ENCODE data around the gene ZNF124.
A peak's percentile ranks its signal among the peaks of the same experiment; 100 is the strongest.
"Not testable (repeated sequence)": the region's sequence is repeated elsewhere in the genome, so short reads cannot be mapped to it uniquely, and the experiment has no call there.

ZNF124 gene

GRCh38 chr1:247171875-247172563 lies at the start of gene ZNF124:
Gene ZNF124, minus strand, starts transcription at chr1:247172020. Its CDS starts 143 bp downstream, at chr1:247171877.
- H3K27me3 ChIP-seq (ENCODE audit: insufficient read depth, low read length); H3K9ac ChIP-seq (ENCODE audit: low read depth, low read length); H3K4me1 ChIP-seq (ENCODE audit: insufficient read depth, low read length); H3K4me3 ChIP-seq (ENCODE audit: low read length); H3K9me3 ChIP-seq (ENCODE audit: insufficient read depth, low read depth, low read length); H3K36me3 ChIP-seq (ENCODE audit: insufficient read depth, low read depth, low read length); H3K27ac ChIP-seq (ENCODE audit: low read length): not testable (repeated sequence)

- H3K36me3 ChIP-seq (ENCODE audit: insufficient read depth, low read depth, low read length); H3K4me1 ChIP-seq (ENCODE audit: insufficient read depth, low read length); H3K27me3 ChIP-seq (ENCODE audit: insufficient read depth, low read length); H3K9ac ChIP-seq (ENCODE audit: low read depth, low read length); H3K4me3 ChIP-seq (ENCODE audit: low read length); H3K27ac ChIP-seq (ENCODE audit: low read length); H3K9me3 ChIP-seq (ENCODE audit: insufficient read depth, low read depth, low read length): not testable (repeated sequence)
Measured at GRCh38 chr1:247220280-247220679, 48.5 kb upstream of the ZNF124 start.

GRCh38 chr1:247218121-247218651 lies 46.4 kb upstream of the ZNF124 start:
- Histone ChIP-seq H3K36me3 (ENCODE audit: insufficient read depth, low read depth, low read length) (no peaks in the 10 kb centered on the region), H3K4me1 (ENCODE audit: insufficient read depth, low read length) (no peaks in the 10 kb centered on the region), H3K9me3 (ENCODE audit: insufficient read depth, low read depth, low read length) (0 out of 2 replicates have a peak, but pooled peaks cover 4% of the 10 kb centered on the region), H3K4me3 (ENCODE audit: low read length) (no peak overlapping the region), H3K9ac (ENCODE audit: low read depth, low read length) (no peak overlapping the region), H3K27ac (ENCODE audit: low read length) (no peak overlapping the region), H3K27me3 (ENCODE audit: insufficient read depth, low read length) (no peaks in the 10 kb centered on the region)

- no peaks in the 10 kb centered on the region for H3K36me3 ChIP-seq (ENCODE audit: insufficient read depth, low read depth, low read length)
- no peak overlapping the region for H3K4me3 ChIP-seq (ENCODE audit: low read length)
- H3K9ac ChIP-seq (ENCODE audit: low read depth, low read length) = no peak overlapping the region
- no peaks in the 10 kb centered on the region for H3K27me3 ChIP-seq (ENCODE audit: insufficient read depth, low read length)
- H3K27ac ChIP-seq (ENCODE audit: low read length) = no peak overlapping the region
- H3K4me1 ChIP-seq (ENCODE audit: insufficient read depth, low read length) = no peaks in the 10 kb centered on the region
- H3K9me3 ChIP-seq (ENCODE audit: insufficient read depth, low read depth, low read length) = 0 out of 2 replicates have a peak, but pooled peaks cover 4% of the 10 kb centered on the region
Measured at GRCh38 chr1:247216261-247216660, 44.4 kb upstream of the ZNF124 start.

- Histone ChIP-seq H3K9ac (ENCODE audit: low read depth, low read length) (no peak overlapping the region), H3K4me1 (ENCODE audit: insufficient read depth, low read length) (peaks cover 7% of the 10 kb centered on the region), H3K27me3 (ENCODE audit: insufficient read depth, low read length) (no peaks in the 10 kb centered on the region), H3K9me3 (ENCODE audit: insufficient read depth, low read depth, low read length) (no peaks in the 10 kb centered on the region), H3K36me3 (ENCODE audit: insufficient read depth, low read depth, low read length) (no peaks in the 10 kb centered on the region), H3K27ac (ENCODE audit: low read length) (no peak overlapping the region), H3K4me3 (ENCODE audit: low read length) (no peak overlapping the region)
Measured at GRCh38 chr1:247212627-247213617, 41.1 kb upstream of the ZNF124 start.

GRCh38 chr1:247212012-247212411 lies 40.2 kb upstream of the ZNF124 start:
- H3K9me3 ChIP-seq (ENCODE audit: insufficient read depth, low read depth, low read length) = no peaks in the 10 kb centered on the region
- H3K27ac ChIP-seq (ENCODE audit: low read length) = no peak overlapping the region
- no peak overlapping the region for H3K4me3 ChIP-seq (ENCODE audit: low read length)

GRCh38 chr1:247211339-247211738 lies 39.5 kb upstream of the ZNF124 start:
- Histone ChIP-seq H3K27me3 (ENCODE audit: insufficient read depth, low read length) (no peaks in the 10 kb centered on the region), H3K4me1 (ENCODE audit: insufficient read depth, low read length) (peaks cover 7% of the 10 kb centered on the region), H3K4me3 (ENCODE audit: low read length) (no peak overlapping the region), H3K9me3 (ENCODE audit: insufficient read depth, low read depth, low read length) (no peaks in the 10 kb centered on the region), H3K36me3 (ENCODE audit: insufficient read depth, low read depth, low read length) (peaks cover 2% of the 10 kb centered on the region; the same call in 1 of the 2 replicates), H3K9ac (ENCODE audit: low read depth, low read length) (no peak overlapping the region), H3K27ac (ENCODE audit: low read length) (no peak overlapping the region)

More at GRCh38 chr1:247212012-247212411, 40.2 kb upstream of the ZNF124 start:
- peaks cover 7% of the 10 kb centered on the region for H3K4me1 ChIP-seq (ENCODE audit: insufficient read depth, low read length)
- no peaks in the 10 kb centered on the region for H3K36me3 ChIP-seq (ENCODE audit: insufficient read depth, low read depth, low read length)
- no peaks in the 10 kb centered on the region for H3K27me3 ChIP-seq (ENCODE audit: insufficient read depth, low read length)
- H3K9ac ChIP-seq (ENCODE audit: low read depth, low read length) = no peak overlapping the region

GRCh38 chr1:247210376-247211117 lies 38.7 kb upstream of the ZNF124 start:
- H3K4me1 ChIP-seq (ENCODE audit: insufficient read depth, low read length) = peaks cover 7% of the 10 kb centered on the region
- no peaks in the 10 kb centered on the region for H3K9me3 ChIP-seq (ENCODE audit: insufficient read depth, low read depth, low read length)
- peaks cover 6% of the 10 kb centered on the region; the same call in 1 of the 2 replicates for H3K36me3 ChIP-seq (ENCODE audit: insufficient read depth, low read depth, low read length)

GRCh38 chr1:247210062-247210375 lies 38.2 kb upstream of the ZNF124 start:
- Histone ChIP-seq H3K4me1 (ENCODE audit: insufficient read depth, low read length) (peaks cover 7% of the 10 kb centered on the region), H3K27ac (ENCODE audit: low read length) (no peak overlapping the region), H3K27me3 (ENCODE audit: insufficient read depth, low read length) (no peaks in the 10 kb centered on the region), H3K36me3 (ENCODE audit: insufficient read depth, low read depth, low read length) (peaks cover 6% of the 10 kb centered on the region; the same call in 1 of the 2 replicates), H3K4me3 (ENCODE audit: low read length) (peak overlapping the region; percentile 87), H3K9me3 (ENCODE audit: insufficient read depth, low read depth, low read length) (no peaks in the 10 kb centered on the region), H3K9ac (ENCODE audit: low read depth, low read length) (peak overlapping the region; percentile 84; the same call in 1 of the 2 replicates)

More at GRCh38 chr1:247210376-247211117, 38.7 kb upstream of the ZNF124 start:
- Histone ChIP-seq H3K9ac (ENCODE audit: low read depth, low read length) (peak overlapping the region; percentile 84; the same call in 1 of the 2 replicates), H3K4me3 (ENCODE audit: low read length) (peak overlapping the region; percentile 87), H3K27me3 (ENCODE audit: insufficient read depth, low read length) (no peaks in the 10 kb centered on the region), H3K27ac (ENCODE audit: low read length) (no peak overlapping the region)

- Histone ChIP-seq H3K27me3 (ENCODE audit: insufficient read depth, low read length) (no peaks in the 10 kb centered on the region), H3K4me3 (ENCODE audit: low read length) (peak overlapping the region; percentile 87), H3K9ac (ENCODE audit: low read depth, low read length) (peak overlapping the region; percentile 84; the same call in 1 of the 2 replicates), H3K27ac (ENCODE audit: low read length) (no peak overlapping the region), H3K36me3 (ENCODE audit: insufficient read depth, low read depth, low read length) (peaks cover 6% of the 10 kb centered on the region; the same call in 1 of the 2 replicates), H3K9me3 (ENCODE audit: insufficient read depth, low read depth, low read length) (no peaks in the 10 kb centered on the region), H3K4me1 (ENCODE audit: insufficient read depth, low read length) (peaks cover 7% of the 10 kb centered on the region)
Measured at GRCh38 chr1:247209396-247209795, 37.6 kb upstream of the ZNF124 start.

GRCh38 chr1:247204177-247204647 lies 32.4 kb upstream of the ZNF124 start:
- Histone ChIP-seq H3K4me3 (ENCODE audit: low read length) (no peak overlapping the region), H3K36me3 (ENCODE audit: insufficient read depth, low read depth, low read length) (peaks cover 16% of the 10 kb centered on the region), H3K27ac (ENCODE audit: low read length) (no peak overlapping the region), H3K9ac (ENCODE audit: low read depth, low read length) (no peak overlapping the region), H3K9me3 (ENCODE audit: insufficient read depth, low read depth, low read length) (no peaks in the 10 kb centered on the region), H3K27me3 (ENCODE audit: insufficient read depth, low read length) (no peaks in the 10 kb centered on the region), H3K4me1 (ENCODE audit: insufficient read depth, low read length) (peaks cover 2% of the 10 kb centered on the region; the same call in 1 of the 2 replicates)

Data from iPS-20b (cell line).